ENCODE results near the gene CD86.
"Not testable (repeated sequence)": the region's sequence is repeated elsewhere in the genome, so short reads cannot be mapped to it uniquely, and the experiment has no call there.

The CD86 gene

DNA sequence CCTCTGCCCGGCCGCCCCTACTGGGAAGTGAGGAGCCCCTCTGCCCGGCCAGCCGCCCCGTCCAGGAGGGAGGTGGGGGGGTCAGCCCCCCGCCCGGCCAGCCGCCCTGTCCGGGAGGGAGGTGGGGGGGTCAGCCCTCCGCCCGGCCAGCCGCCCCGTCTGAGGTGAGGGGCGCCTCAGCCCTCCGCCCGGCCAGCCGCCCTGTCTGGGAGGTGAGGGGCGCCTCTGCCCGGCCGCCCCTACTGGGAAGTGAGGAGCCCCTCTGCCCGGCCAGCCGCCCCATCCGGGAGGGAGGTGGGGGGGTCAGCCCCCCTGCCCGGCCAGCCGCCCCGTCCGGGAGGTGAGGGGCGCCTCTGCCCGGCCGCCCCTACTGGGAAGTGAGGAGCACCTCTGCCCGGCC is 109.8 kb downstream of the CD86 start:
- ATAC-seq: not testable (repeated sequence)

DNA sequence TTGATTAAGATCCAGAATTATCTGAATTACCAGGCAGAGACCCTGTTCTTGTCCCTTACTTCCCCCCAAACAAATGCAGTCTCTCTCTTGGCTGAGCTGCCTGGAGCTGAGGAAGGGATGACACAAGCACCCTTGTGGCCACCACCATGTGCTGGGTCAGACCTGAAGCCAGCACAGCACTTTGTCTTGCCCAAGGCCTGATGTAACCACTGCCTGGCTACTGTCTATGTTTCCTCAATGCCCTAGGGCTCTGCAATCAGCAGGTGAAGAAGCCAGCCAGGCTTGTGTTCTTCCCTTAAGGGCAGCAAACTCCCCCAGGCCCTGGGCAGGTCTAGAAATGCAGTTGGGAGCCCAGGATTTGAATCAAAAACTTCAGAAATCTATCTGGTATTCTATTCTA is 112.5 kb downstream of the CD86 start:
- ATAC-seq: no peak

DNA sequence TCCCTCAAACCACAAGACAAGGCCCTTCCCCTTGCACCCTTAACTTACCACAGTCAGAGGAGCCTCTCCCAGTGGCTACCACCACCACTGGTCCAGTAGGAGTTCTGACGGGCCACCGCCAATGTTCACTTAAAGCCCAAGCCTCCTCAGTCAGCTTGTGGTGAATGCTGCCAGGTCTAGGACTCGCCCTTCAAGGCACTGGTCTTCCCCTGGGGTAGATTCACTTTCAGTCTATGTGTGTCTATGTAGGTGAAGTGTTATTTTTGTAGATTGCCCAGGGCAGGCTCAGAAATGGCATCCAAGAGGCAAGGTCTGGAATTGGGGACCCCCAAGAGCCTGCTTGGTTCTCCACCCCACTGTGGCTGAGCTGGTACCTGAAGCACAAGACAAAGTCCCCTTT is 112.9 kb downstream of the CD86 start:
- ATAC-seq: no peak

DNA sequence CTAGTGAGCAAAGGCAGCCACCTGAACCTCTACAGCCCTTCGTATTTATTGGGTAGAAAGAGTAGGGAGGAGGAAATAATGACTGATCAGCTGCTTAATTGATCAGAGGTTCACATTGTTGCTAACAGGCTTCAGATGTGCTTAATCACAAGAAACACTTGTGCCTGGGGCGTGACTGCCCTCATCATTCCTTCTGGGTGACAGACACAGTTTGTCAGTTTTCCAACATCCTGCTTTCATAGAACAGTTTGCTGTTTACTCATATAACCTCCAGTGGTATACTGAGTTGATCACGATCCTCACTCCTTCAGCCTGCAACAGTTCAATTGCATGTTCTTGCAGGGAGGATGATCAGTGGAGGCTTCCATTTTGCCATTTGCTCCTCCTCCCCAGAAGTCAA is 114.7 kb downstream of the CD86 start:
- no peak for ATAC-seq
